Measurements from ENCODE around the gene ST3GAL6.

The ST3GAL6 gene

GRCh38 chr3:98777286-98777685 is 14.1 kb downstream of the ST3GAL6 start:
- DNase-seq (ENCODE audit: low read depth), result no peak

GRCh38 chr3:98777801-98778220 is 14.7 kb downstream of the ST3GAL6 start:
- DNase-seq (ENCODE audit: low read depth), result no peak

GRCh38 chr3:98778383-98778782 is 15.2 kb downstream of the ST3GAL6 start:
- DNase-seq (ENCODE audit: low read depth), result no peak

- DNase-seq (ENCODE audit: low read depth), result no peak
Measured at GRCh38 chr3:98778852-98779413, 15.8 kb downstream of the ST3GAL6 start.

- DNase-seq (ENCODE audit: low read depth), result no peak
Measured at GRCh38 chr3:98779541-98780335, 16.6 kb downstream of the ST3GAL6 start.

GRCh38 chr3:98780343-98780742 is 17.2 kb downstream of the ST3GAL6 start:
- no peak for DNase-seq (ENCODE audit: low read depth)

- DNase-seq (ENCODE audit: low read depth), result no peak
Measured at GRCh38 chr3:98782824-98783500, 19.8 kb downstream of the ST3GAL6 start.

- no peak for DNase-seq (ENCODE audit: low read depth)
Measured at GRCh38 chr3:98784042-98784441, 20.9 kb downstream of the ST3GAL6 start.

- DNase-seq (ENCODE audit: low read depth), result no peak
Measured at GRCh38 chr3:98784666-98785600, 21.8 kb downstream of the ST3GAL6 start.

- DNase-seq (ENCODE audit: low read depth), result no peak
Measured at GRCh38 chr3:98786364-98787006, 23.3 kb downstream of the ST3GAL6 start.

- no peak for DNase-seq (ENCODE audit: low read depth)
Measured at GRCh38 chr3:98787181-98787580, 24.0 kb downstream of the ST3GAL6 start.

- DNase-seq (ENCODE audit: low read depth), result no peak
Measured at GRCh38 chr3:98788651-98789050, 25.5 kb downstream of the ST3GAL6 start.

GRCh38 chr3:98791341-98792325 is 28.5 kb downstream of the ST3GAL6 start:
- no peak for DNase-seq (ENCODE audit: low read depth)

GRCh38 chr3:98793971-98794370 is 30.8 kb downstream of the ST3GAL6 start:
- DNase-seq (ENCODE audit: low read depth), result no peak

- DNase-seq (ENCODE audit: low read depth), result no peak
Measured at GRCh38 chr3:98796334-98796733, 33.2 kb downstream of the ST3GAL6 start.

- DNase-seq (ENCODE audit: low read depth), result no peak
Measured at GRCh38 chr3:98797905-98798304, 34.8 kb downstream of the ST3GAL6 start.

GRCh38 chr3:98798820-98799219 is 35.7 kb downstream of the ST3GAL6 start:
- DNase-seq (ENCODE audit: low read depth), result no peak

GRCh38 chr3:98799479-98799878 is 36.3 kb downstream of the ST3GAL6 start:
- no peak for DNase-seq (ENCODE audit: low read depth)

GRCh38 chr3:98800401-98800800 is 37.3 kb downstream of the ST3GAL6 start:
- no peak for DNase-seq (ENCODE audit: low read depth)

- no peak for DNase-seq (ENCODE audit: low read depth)
Measured at GRCh38 chr3:98801043-98801747, 38.1 kb downstream of the ST3GAL6 start.

All from activated T-cell treated with anti-CD3 and anti-CD28 coated beads for 48 hours (primary cell).